Esophagus squamous epithelium (tissue), 4 donors: ENCODE data around the gene ACVR2B.

ENCODE experiments used
- CTCF ChIP-seq, 6 experiments: fragments of 450-650 bp in 4 of 6; fragments of 200-600 bp in 2 of 6; sonication (generic) in 2 of 6; IDR thresholded peaks; one replicate each; pipeline ENCODE4 v1.5.1; 2016 to 2019; ENCODE audit warnings: antibody characterized with exemption in 6 of 6, mild to moderate bottlenecking in 4 of 6, moderate library complexity in 4 of 6
- POLR2A ChIP-seq, 4 donors: fragments of 450-650 bp; IDR thresholded peaks; one replicate each; pipeline ENCODE4 v1.6.1; 2017; ENCODE audit warnings: antibody characterized with exemption in 4 of 4, mild to moderate bottlenecking in 4 of 4, moderate library complexity in 3 of 4

- TF ChIP-seq CTCF (IDR thresholded peaks at IDR 0.05) (no peak), POLR2A (IDR thresholded peaks at IDR 0.05) (no peak)
Measured at GRCh38 chr3:38458796-38459498, 5.3 kb downstream of the ACVR2B start.
